Thyroid gland (tissue), 4 donors: ENCODE data around the gene SLC12A8. TPM values are rescaled to one million over a fixed set of nuclear protein-coding genes. Genes with fewer than 3 reads are reported as not detected.

Source experiments
- DNase-seq, 2 donors: peaks; one replicate each; pipeline ENCODE4 v3.0.0-alpha.2; 2019
- H3K27ac ChIP-seq, 3 donors: fragments of 200-600 bp; sonication (generic); 1 replicate in 2 of 3; 2 replicates in 1 of 3; pipeline ENCODE4 v1.5.1; 2016 to 2019; ENCODE audit warnings: mild to moderate bottlenecking in 1 of 3, moderate library complexity in 1 of 3
- H3K27me3 ChIP-seq: fragments of 200-600 bp; sonication (generic); one replicate; pipeline ENCODE4 v1.5.1; 2019
- H3K36me3 ChIP-seq, 2 donors: fragments of 200-600 bp; sonication (generic); one replicate each; pipeline ENCODE4 v1.5.1; 2016 to 2019
- H3K4me1 ChIP-seq, 2 donors: fragments of 200-600 bp; sonication (generic); one replicate each; pipeline ENCODE4 v1.5.1; 2017 to 2019
- H3K4me3 ChIP-seq, 3 donors: fragments of 200-600 bp; sonication (generic); replicated peaks in 1 of 3; 1 replicate in 2 of 3; 2 replicates in 1 of 3; pipeline ENCODE4 v1.5.1; 2016; ENCODE audit warnings: mild to moderate bottlenecking in 1 of 3
- H3K9me3 ChIP-seq: fragments of 200-600 bp; sonication (generic); one replicate; pipeline ENCODE4 v1.5.1; 2017
- CTCF ChIP-seq, 6 experiments: fragments of 200-600 bp in 3 of 6; fragments of 450-650 bp in 3 of 6; sonication (generic) in 3 of 6; IDR thresholded peaks; one replicate each; pipeline ENCODE4 v1.5.1; 2016 to 2019; ENCODE audit warnings: antibody characterized with exemption in 6 of 6, mild to moderate bottlenecking in 2 of 6, inconsistent platforms in 1 of 6, moderate library complexity in 1 of 6
- POLR2A ChIP-seq, 2 donors: fragments of 450-650 bp; IDR thresholded peaks; one replicate each; pipeline ENCODE4 v1.6.1; 2017; ENCODE audit warnings: antibody characterized with exemption in 2 of 2, mild to moderate bottlenecking in 2 of 2, moderate library complexity in 1 of 2
- WGBS, 2 donors: methylation state at CpG; one replicate each; pipeline ENCODE4 v1.1.5; 2017; 5-methylcytosine and 5-hydroxymethylcytosine counted together
- intact Hi-C: fragments of 100-400 bp; cut with DNase I; formaldehyde crosslinking; loops from one replicate; pipeline ENCODE4 v1.15.1; 2023
- total RNA-seq, 4 donors: library from RNA; depleted of rRNA; stranded (reverse); fragments of >200 nt; gene quantifications; one replicate each; pipeline ENCODE4 v1.2.3, GENCODE V29; 2016

SLC12A8 gene
- total RNA-seq, 4 donors from 2014 or later: 71.2 to 136 (median 99.2) TPM

- WGBS, 2 donors: 71 to 79% methylated on average over 4 of the region's 4 CpGs
Observed at GRCh38 chr3:125240496-125240895, 27.9 kb upstream of the SLC12A8 start.

DNA sequence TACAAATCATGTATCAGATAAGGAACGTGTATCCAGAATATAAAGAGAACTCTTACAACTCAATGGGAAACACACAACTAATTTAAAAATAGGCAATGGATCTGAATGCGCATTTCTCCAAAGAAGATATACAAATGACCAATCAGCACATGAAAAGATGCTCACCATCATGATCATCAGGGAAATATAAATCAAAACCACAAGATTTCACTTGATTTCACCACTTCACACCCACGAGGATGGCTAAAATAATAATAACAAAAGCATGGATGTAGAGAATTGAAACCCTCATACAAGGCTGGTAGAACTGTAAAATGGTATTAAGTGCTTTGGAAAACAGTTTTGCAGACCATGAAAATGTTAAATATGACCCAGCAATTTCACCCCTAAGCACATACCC, 26.7 kb upstream of the SLC12A8 start:
- 81 to 90% methylated on average over 3 of the region's 3 CpGs for WGBS, 2 donors
- H3K4me3 ChIP-seq: no peak overlapping the region
- no peaks in the 10 kb centered on the region for H3K27me3 ChIP-seq
- intact Hi-C loops: no loop called here
- DNase-seq: no peak
- no peaks in the 10 kb centered on the region for H3K9me3 ChIP-seq
- H3K27ac ChIP-seq: no peak overlapping the region
- TF ChIP-seq POLR2A (IDR thresholded peaks at IDR 0.05) (no peak), CTCF (IDR thresholded peaks at IDR 0.05) (no peak)
- peaks cover 5 to 16% of the 10 kb centered on the region in 2 donors for H3K4me1 ChIP-seq
- H3K36me3 ChIP-seq: no peaks in the 10 kb centered on the region

More at GRCh38 chr3:125240496-125240895, 27.9 kb upstream of the SLC12A8 start:
- H3K4me1 ChIP-seq: peaks cover 5 to 16% of the 10 kb centered on the region in 2 donors
- peak overlapping the region in 1 of 3 donors; percentile 14 for H3K27ac ChIP-seq
- DNase-seq: peak; percentile 43 to 55
- H3K27me3 ChIP-seq: no peaks in the 10 kb centered on the region
- no peak overlapping the region for H3K4me3 ChIP-seq
- H3K9me3 ChIP-seq: no peaks in the 10 kb centered on the region
- no peak for TF ChIP-seq POLR2A (IDR thresholded peaks at IDR 0.05)
- no peak for TF ChIP-seq CTCF (IDR thresholded peaks at IDR 0.05)
- H3K36me3 ChIP-seq: no peaks in the 10 kb centered on the region
- intact Hi-C loops: no loop called here

GRCh38 chr3:125238759-125239158, 26.2 kb upstream of the SLC12A8 start:
- H3K27me3 ChIP-seq: no peaks in the 10 kb centered on the region
- no peak overlapping the region for H3K27ac ChIP-seq
- no peak overlapping the region for H3K4me3 ChIP-seq
- 95% methylated on average over 3 of the region's 3 CpGs for whole genome bisulfite sequencing, 2 donors
- peaks cover 5 to 16% of the 10 kb centered on the region in 2 donors for H3K4me1 ChIP-seq
- no peak for DNase-seq
- TF ChIP-seq POLR2A (IDR thresholded peaks at IDR 0.05): no peak
- TF ChIP-seq CTCF (IDR thresholded peaks at IDR 0.05): no peak
- H3K36me3 ChIP-seq: no peaks in the 10 kb centered on the region
- H3K9me3 ChIP-seq: no peaks in the 10 kb centered on the region
- intact Hi-C loops: no loop called here

GRCh38 chr3:125236331-125236903, 23.9 kb upstream of the SLC12A8 start:
- H3K27me3 ChIP-seq: no peaks in the 10 kb centered on the region
- DNase-seq: peak; percentile 80 to 85
- intact Hi-C loops: no loop called here
- no peak overlapping the region for H3K4me3 ChIP-seq
- no peaks in the 10 kb centered on the region for H3K9me3 ChIP-seq
- peaks cover 0 to 6% of the 10 kb centered on the region in 2 donors for H3K36me3 ChIP-seq
- TF ChIP-seq CTCF (IDR thresholded peaks at IDR 0.05): no peak
- no peak for TF ChIP-seq POLR2A (IDR thresholded peaks at IDR 0.05)
- 37% methylated on average over 6 of the region's 6 CpGs for WGBS, 2 donors
- H3K27ac ChIP-seq: peak overlapping the region; percentile 64 to 83 (median 78)
- H3K4me1 ChIP-seq: peaks cover 5 to 16% of the 10 kb centered on the region in 2 donors

GRCh38 chr3:125234831-125235230, 22.3 kb upstream of the SLC12A8 start:
- H3K36me3 ChIP-seq: peaks cover 0 to 6% of the 10 kb centered on the region in 2 donors
- intact Hi-C loops: no loop called here
- DNase-seq: no peak
- H3K9me3 ChIP-seq: no peaks in the 10 kb centered on the region
- H3K4me3 ChIP-seq: no peak overlapping the region
- no peak overlapping the region for H3K27ac ChIP-seq
- TF ChIP-seq CTCF (IDR thresholded peaks at IDR 0.05): no peak
- TF ChIP-seq POLR2A (IDR thresholded peaks at IDR 0.05): no peak
- 97 to 98% methylated on average over 1 of the region's 1 CpG for WGBS, 2 donors
- no peaks in the 10 kb centered on the region for H3K27me3 ChIP-seq
- H3K4me1 ChIP-seq: peaks cover 10 to 12% of the 10 kb centered on the region in 2 donors
